IMR-90 (cell line): ENCODE results near the gene YARS2. TPM values are rescaled to one million over a fixed set of nuclear protein-coding genes. Genes with fewer than 3 reads are reported as not detected.

Experiments used
- ATAC-seq: fragments of 200-7000 bp; cut with Tn5 transposase; 2 replicates; pipeline ENCODE4 v1.9.1; 2020; ENCODE audit warnings: low read depth, mild to moderate bottlenecking, moderate library complexity
- BruUV-seq: library from RNA; stranded (reverse); fragments of 400-500 nt; replicated peaks from 2 replicates; lab custom pipeline; 2021; lab: Mats Ljungman, UMichigan
- CTCF ChIA-PET: fragments of 300-600 bp; formaldehyde crosslinking; extraction: SDS; loops from one replicate; lab custom pipeline; 2021; ENCODE audit warnings: antibody characterized with exemption; lab: Yijun Ruan, JAX
- POLR2A ChIA-PET: fragments of 300-600 bp; sonication (Branson Sonifier 250); formaldehyde crosslinking; loops from one replicate; lab custom pipeline; 2022; ENCODE audit warnings: antibody characterized with exemption; ENCODE audit not compliant: unreplicated experiment; lab: Charles Lee
- DNase-seq: peaks from one replicate; pipeline ENCODE4 v3.0.0; 2013
- H2AFZ ChIP-seq: replicated peaks from 2 replicates; pipeline ENCODE3; 2013; ENCODE audit warnings: low read length, mild to moderate bottlenecking; ENCODE audit not compliant: poor library complexity
- H2AK5ac ChIP-seq: 2 replicates; pipeline ENCODE4 v1.6.1; 2013; ENCODE audit warnings: low read depth, low read length, inconsistent platforms
- H2AK9ac ChIP-seq: replicated peaks from 2 replicates; pipeline ENCODE3; 2013; ENCODE audit warnings: mild to moderate bottlenecking, low read depth, low read length, moderate library complexity; ENCODE audit not compliant: poor library complexity
- H2BK120ac ChIP-seq: 2 replicates; pipeline ENCODE4 v1.6.1; 2013; ENCODE audit warnings: low read depth, low read length, inconsistent platforms
- H2BK15ac ChIP-seq: 3 replicates; pipeline ENCODE4 v1.6.1; 2013; ENCODE audit warnings: low read depth, low read length, inconsistent platforms
- H2BK20ac ChIP-seq: 2 replicates; pipeline ENCODE4 v1.6.1; 2013; ENCODE audit warnings: low read depth, mild to moderate bottlenecking, inconsistent platforms, low read length, moderate library complexity
- H2BK5ac ChIP-seq: 2 replicates; pipeline ENCODE4 v1.6.1; 2013; ENCODE audit warnings: mild to moderate bottlenecking, low read depth, low read length, inconsistent platforms; ENCODE audit not compliant: poor library complexity, severe bottlenecking
- H3K14ac ChIP-seq: replicated peaks from 2 replicates; pipeline ENCODE4 v1.6.1; 2013; ENCODE audit warnings: low read depth, low read length, inconsistent platforms
- H3K18ac ChIP-seq: 2 replicates; pipeline ENCODE4 v1.6.1; 2013; ENCODE audit warnings: low read depth, low read length, control low read depth
- H3K23ac ChIP-seq: 2 replicates; pipeline ENCODE4 v1.6.1; 2013; ENCODE audit warnings: low read depth, low read length, inconsistent platforms
- H3K27ac ChIP-seq: 2 replicates; pipeline ENCODE4 v1.5.1; 2013; ENCODE audit warnings: mild to moderate bottlenecking, control low read depth, low read length; ENCODE audit not compliant: insufficient read depth
- H3K27me3 ChIP-seq: 2 replicates; pipeline ENCODE4 v1.6.1; 2013; ENCODE audit warnings: low read length; ENCODE audit not compliant: control insufficient read depth, insufficient read depth
- H3K36me3 ChIP-seq: 2 replicates; pipeline ENCODE4 v1.6.1; 2013; ENCODE audit warnings: low read length, mixed read lengths; ENCODE audit not compliant: control insufficient read depth, insufficient read depth
- H3K4ac ChIP-seq: 2 replicates; pipeline ENCODE4 v1.6.1; 2013; ENCODE audit warnings: low read depth, low read length, inconsistent platforms
- H3K4me1 ChIP-seq: 2 replicates; pipeline ENCODE4 v1.6.1; 2013; ENCODE audit warnings: low read length, mixed read lengths; ENCODE audit not compliant: control insufficient read depth, insufficient read depth
- H3K4me2 ChIP-seq: 2 replicates; pipeline ENCODE4 v1.6.1; 2013; ENCODE audit warnings: low read depth, mild to moderate bottlenecking, control low read depth, low read length, moderate library complexity
- H3K4me3 ChIP-seq: 2 replicates; pipeline ENCODE4 v1.5.1; 2013; ENCODE audit warnings: low read depth, mild to moderate bottlenecking, control low read depth, low read length, moderate library complexity; ENCODE audit not compliant: insufficient read depth
- H3K56ac ChIP-seq: 2 replicates; pipeline ENCODE4 v1.6.1; 2013; ENCODE audit warnings: low read length, inconsistent platforms; ENCODE audit not compliant: insufficient read depth; ENCODE audit errors: extremely low read depth
- H3K79me1 ChIP-seq, 2 experiments: 2 replicates each; pipeline ENCODE4 v1.6.1; 2013; ENCODE audit warnings: low read length in 2 of 2, inconsistent platforms in 1 of 2, low read depth in 1 of 2
- H3K9ac ChIP-seq: 2 replicates; pipeline ENCODE4 v1.6.1; 2013; ENCODE audit warnings: low read depth, low read length, control low read depth
- H3K9me1 ChIP-seq: 2 replicates; pipeline ENCODE4 v1.6.1; 2013; ENCODE audit warnings: low read length, inconsistent platforms; ENCODE audit not compliant: insufficient read depth
- H3K9me3 ChIP-seq: 2 replicates; pipeline ENCODE4 v1.6.1; 2013; ENCODE audit warnings: low read length; ENCODE audit not compliant: control insufficient read depth, insufficient read depth
- H4K20me1 ChIP-seq: 2 replicates; pipeline ENCODE4 v1.6.1; 2013; ENCODE audit warnings: low read length, inconsistent platforms; ENCODE audit not compliant: insufficient read depth
- H4K5ac ChIP-seq: 2 replicates; pipeline ENCODE4 v1.6.1; 2013; ENCODE audit warnings: mild to moderate bottlenecking, low read depth, low read length, control low read depth
- H4K8ac ChIP-seq, 2 experiments: 2 replicates each; pipeline ENCODE4 v1.6.1; 2013; ENCODE audit warnings: low read depth in 2 of 2, low read length in 2 of 2, control low read depth in 1 of 2, inconsistent platforms in 1 of 2
- H4K91ac ChIP-seq: 2 replicates; pipeline ENCODE4 v1.6.1; 2013; ENCODE audit warnings: low read depth, low read length, inconsistent platforms; ENCODE audit not compliant: insufficient read depth
- FOS ChIP-seq: fragments of 150-350 bp; IDR thresholded peaks from 2 replicates; pipeline ENCODE4 v1.6.1; 2016; ENCODE audit warnings: low read depth, low read length
- MAFK ChIP-seq: IDR thresholded peaks from 2 replicates; pipeline ENCODE4 v1.6.1; 2012; ENCODE audit warnings: low read depth, low read length, improper control_type of control experiment
- POLR2A ChIP-seq: IDR thresholded peaks from 2 replicates; pipeline ENCODE4 v1.6.1; 2012; ENCODE audit warnings: mild to moderate bottlenecking, low read depth, low read length
- RAD21 ChIP-seq: IDR thresholded peaks from 2 replicates; pipeline ENCODE4 v1.6.1; 2012; ENCODE audit warnings: low read length, improper control_type of control experiment
- SMC3 ChIP-seq: fragments of 150-350 bp; IDR thresholded peaks from 2 replicates; pipeline ENCODE4 v1.6.1; 2016; ENCODE audit warnings: low read depth, mild to moderate bottlenecking, antibody characterized with exemption, low read length, moderate library complexity
- WGBS, 2 experiments: methylation state at CpG; one replicate each; pipeline versions ENCODE4 v1.1.5 to v1.1.7; 2013; ENCODE audit warnings: missing lambda C conversion rate in 2 of 2; ENCODE audit not compliant: insufficient read length in 1 of 2; ENCODE audit errors: extremely low coverage in 2 of 2; 5-methylcytosine and 5-hydroxymethylcytosine counted together
- dilution Hi-C: fragments of 300-500 bp; cut with HindIII; formaldehyde crosslinking; loops from one replicate; pipeline ENCODE4 v1.14.3; 2018; ENCODE audit warnings: low sequenced_read_pairs; ENCODE audit not compliant: unreplicated experiment
- in situ Hi-C: fragments of 300-500 bp; cut with MboI; formaldehyde crosslinking; loops from 3 replicates; pipeline ENCODE4 v1.14.3; 2019; ENCODE audit warnings: low sequenced_read_pairs, inconsistent platforms, mixed read lengths
- intact Hi-C: fragments of 100-400 bp; cut with micrococcal nuclease; formaldehyde crosslinking; loops from 2 replicates; pipeline ENCODE4 v1.10.0; 2022
- polyA plus RNA-seq, 3 experiments: library from polyadenylated mRNA; depleted of rRNA; stranded (reverse); fragments of >200 nt; gene quantifications; 2 replicates each; pipeline ENCODE4 v1.2.3, GENCODE V29; 2012; ENCODE audit warnings: low replicate concordance in 1 of 3
- total RNA-seq: library from RNA; depleted of rRNA; stranded (reverse); fragments of >200 nt; gene quantifications from 2 replicates; pipeline ENCODE4 v1.2.3, GENCODE V29; 2012
- TF ChIP-seq, protein P1 (sequence below): fragments of 150-350 bp; IDR thresholded peaks from 2 replicates; pipeline ENCODE4 v1.6.1; 2017; ENCODE audit warnings: mild to moderate bottlenecking, antibody characterized with exemption, low read length, low read depth
- TF ChIP-seq, protein P2 (sequence below): conservative IDR thresholded peaks from 2 replicates; pipeline ENCODE4 v1.5.1; 2012; ENCODE audit warnings: mild to moderate bottlenecking, low read depth, low read length, improper control_type of control experiment

The YARS2 gene
- total and polyA plus RNA-seq, 2 of the 4 experiments (the other 2 are of a cell fraction), result 15.3 to 26.9 TPM

DNA sequence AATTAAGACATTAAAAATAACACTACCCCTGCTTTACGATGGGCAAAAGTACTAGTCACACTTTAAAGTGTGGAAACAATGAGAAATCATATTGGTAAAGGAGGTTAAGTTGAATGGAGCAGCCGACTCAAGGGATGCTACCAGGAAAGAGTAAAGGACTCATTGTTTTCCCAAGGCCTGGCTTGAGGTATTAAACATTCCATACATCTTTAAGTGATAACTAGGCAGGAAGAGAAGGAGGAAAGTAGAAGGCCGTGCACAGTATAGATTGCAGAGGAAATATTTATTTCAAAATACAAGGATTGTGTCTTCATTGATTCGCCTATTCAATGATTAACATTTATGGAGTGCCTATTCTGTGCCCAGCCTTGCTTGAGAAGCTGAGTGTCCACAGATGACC is 20.6 kb upstream of the YARS2 start:
- H3K56ac ChIP-seq, result no peak overlapping the region
- no peak overlapping the region for H2AK9ac ChIP-seq
- no peak overlapping the region for H3K4me3 ChIP-seq
- H3K4ac ChIP-seq, result no peak overlapping the region
- H2BK15ac ChIP-seq, result no peak overlapping the region
- H3K4me1 ChIP-seq, result no peaks in the 10 kb centered on the region
- in situ Hi-C loops (no loop called here), intact Hi-C loops (no loop called here), dilution Hi-C loops (no loop called here)
- no peak overlapping the region for H3K9ac ChIP-seq
- no peak overlapping the region for H2BK5ac ChIP-seq
- no TSS peak for BruUV-seq
- ChIA-PET CTCF (no interaction called here), POLR2A (no interaction called here)
- no peak overlapping the region for H4K5ac ChIP-seq
- no peak overlapping the region for H4K91ac ChIP-seq
- H3K27ac ChIP-seq, result no peak overlapping the region
- ATAC-seq, result no peak
- no peaks in the 10 kb centered on the region for H3K9me1 ChIP-seq
- no peaks in the 10 kb centered on the region for H4K20me1 ChIP-seq
- no peak overlapping the region for H3K14ac ChIP-seq
- H3K27me3 ChIP-seq, result no peaks in the 10 kb centered on the region
- H4K8ac ChIP-seq, result no peak overlapping the region
- no peaks in the 10 kb centered on the region for H3K36me3 ChIP-seq
- no peak overlapping the region for H2AFZ ChIP-seq
- H3K9me3 ChIP-seq, result no peaks in the 10 kb centered on the region
- DNase-seq, result no peak
- no peak overlapping the region for H2AK5ac ChIP-seq
- no CpG with 5 or more reads among the region's 4 CpGs for WGBS, 2 experiments
- H3K23ac ChIP-seq, result no peak overlapping the region
- no peak overlapping the region for H2BK120ac ChIP-seq
- H3K4me2 ChIP-seq, result no peak overlapping the region
- H3K79me1 ChIP-seq, result no peaks in the 10 kb centered on the region
- no peak overlapping the region for H2BK20ac ChIP-seq
- no peak overlapping the region for H3K18ac ChIP-seq
- TF ChIP-seq POLR2A, result no peak
- TF ChIP-seq SMC3, result no peak
- TF ChIP-seq MAFK, result no peak
- TF ChIP-seq, protein P1, sequence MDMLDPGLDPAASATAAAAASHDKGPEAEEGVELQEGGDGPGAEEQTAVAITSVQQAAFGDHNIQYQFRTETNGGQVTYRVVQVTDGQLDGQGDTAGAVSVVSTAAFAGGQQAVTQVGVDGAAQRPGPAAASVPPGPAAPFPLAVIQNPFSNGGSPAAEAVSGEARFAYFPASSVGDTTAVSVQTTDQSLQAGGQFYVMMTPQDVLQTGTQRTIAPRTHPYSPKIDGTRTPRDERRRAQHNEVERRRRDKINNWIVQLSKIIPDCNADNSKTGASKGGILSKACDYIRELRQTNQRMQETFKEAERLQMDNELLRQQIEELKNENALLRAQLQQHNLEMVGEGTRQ, result no peak
- TF ChIP-seq, protein P2, sequence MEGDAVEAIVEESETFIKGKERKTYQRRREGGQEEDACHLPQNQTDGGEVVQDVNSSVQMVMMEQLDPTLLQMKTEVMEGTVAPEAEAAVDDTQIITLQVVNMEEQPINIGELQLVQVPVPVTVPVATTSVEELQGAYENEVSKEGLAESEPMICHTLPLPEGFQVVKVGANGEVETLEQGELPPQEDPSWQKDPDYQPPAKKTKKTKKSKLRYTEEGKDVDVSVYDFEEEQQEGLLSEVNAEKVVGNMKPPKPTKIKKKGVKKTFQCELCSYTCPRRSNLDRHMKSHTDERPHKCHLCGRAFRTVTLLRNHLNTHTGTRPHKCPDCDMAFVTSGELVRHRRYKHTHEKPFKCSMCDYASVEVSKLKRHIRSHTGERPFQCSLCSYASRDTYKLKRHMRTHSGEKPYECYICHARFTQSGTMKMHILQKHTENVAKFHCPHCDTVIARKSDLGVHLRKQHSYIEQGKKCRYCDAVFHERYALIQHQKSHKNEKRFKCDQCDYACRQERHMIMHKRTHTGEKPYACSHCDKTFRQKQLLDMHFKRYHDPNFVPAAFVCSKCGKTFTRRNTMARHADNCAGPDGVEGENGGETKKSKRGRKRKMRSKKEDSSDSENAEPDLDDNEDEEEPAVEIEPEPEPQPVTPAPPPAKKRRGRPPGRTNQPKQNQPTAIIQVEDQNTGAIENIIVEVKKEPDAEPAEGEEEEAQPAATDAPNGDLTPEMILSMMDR, result no peak
- no peak for TF ChIP-seq RAD21
- TF ChIP-seq FOS, result no peak
